GM23338 (cell line): ENCODE measurements around the gene TEN1. TPM values are rescaled to one million over a fixed set of nuclear protein-coding genes. Genes with fewer than 3 reads are reported as not detected.

Source experiments
- ATAC-seq: fragments of 200-7000 bp; cut with Tn5 transposase; 3 replicates; pipeline ENCODE4 v1.9.1; 2020
- DNase-seq: peaks from one replicate; pipeline ENCODE4 v3.0.0-alpha.2; 2015; ENCODE audit warnings: low spot score
- H2AFZ ChIP-seq: fragments of 200-600 bp; sonication (generic); 2 replicates; pipeline ENCODE4 v1.8.0; 2016; ENCODE audit warnings: antibody characterized with exemption, mild to moderate bottlenecking, moderate library complexity
- H3F3A ChIP-seq: fragments of 200-600 bp; sonication (generic); replicated peaks from 2 replicates; pipeline ENCODE4 v1.8.0; 2017; ENCODE audit warnings: antibody characterized with exemption, mixed run types, low read depth
- H3K27ac ChIP-seq: fragments of 200-600 bp; sonication (generic); 2 replicates; pipeline ENCODE4 v1.6.1; 2016; ENCODE audit warnings: low read depth
- H3K27me3 ChIP-seq: fragments of 200-600 bp; sonication (generic); 2 replicates; pipeline ENCODE4 v1.8.0; 2016; ENCODE audit warnings: mild to moderate bottlenecking, mixed run types, moderate library complexity; ENCODE audit not compliant: insufficient read depth
- H3K36me3 ChIP-seq: fragments of 200-600 bp; sonication (generic); 2 replicates; pipeline ENCODE4 v1.8.0; 2016; ENCODE audit warnings: mild to moderate bottlenecking; ENCODE audit not compliant: insufficient read depth
- H3K4me1 ChIP-seq: fragments of 200-600 bp; sonication (generic); 2 replicates; pipeline ENCODE4 v1.8.0; 2016; ENCODE audit warnings: mild to moderate bottlenecking, moderate library complexity; ENCODE audit not compliant: insufficient read depth
- H3K4me2 ChIP-seq: fragments of 200-600 bp; sonication (generic); 2 replicates; pipeline ENCODE4 v1.7.1; 2017; ENCODE audit warnings: mixed run types
- H3K4me3 ChIP-seq: fragments of 200-600 bp; sonication (generic); 2 replicates; pipeline ENCODE4 v1.6.1; 2016; ENCODE audit warnings: mixed run types
- H3K79me2 ChIP-seq: fragments of 200-600 bp; sonication (generic); replicated peaks from 2 replicates; pipeline ENCODE4 v1.8.0; 2017; ENCODE audit warnings: mild to moderate bottlenecking; ENCODE audit not compliant: insufficient read depth
- H3K9me2 ChIP-seq: fragments of 200-600 bp; sonication (generic); 2 replicates; pipeline ENCODE4 v1.8.0; 2017; ENCODE audit not compliant: insufficient read depth
- H4K20me1 ChIP-seq: fragments of 200-600 bp; sonication (generic); replicated peaks from 2 replicates; pipeline ENCODE4 v1.8.0; 2017; ENCODE audit warnings: mild to moderate bottlenecking; ENCODE audit not compliant: insufficient read depth
- H3K27ac Mint-ChIP-seq: 2 replicates; pipeline ENCODE4 v1.8.0; 2020; ENCODE audit warnings: inconsistent platforms, mild to moderate bottlenecking, moderate library complexity, mixed read lengths
- H3K27me3 Mint-ChIP-seq: 3 replicates; pipeline ENCODE4 v1.8.0; 2022; ENCODE audit warnings: low read depth, mild to moderate bottlenecking, moderate library complexity, mixed read lengths, inconsistent platforms; ENCODE audit not compliant: insufficient read depth, poor library complexity
- H3K36me3 Mint-ChIP-seq: 3 replicates; pipeline ENCODE4 v1.8.0; 2021; ENCODE audit warnings: low read depth, mild to moderate bottlenecking, inconsistent platforms, moderate library complexity, mixed read lengths
- H3K4me1 Mint-ChIP-seq: 3 replicates; pipeline ENCODE4 v1.8.0; 2020; ENCODE audit warnings: mild to moderate bottlenecking, inconsistent platforms, mixed read lengths
- H3K4me3 Mint-ChIP-seq: 3 replicates; pipeline ENCODE4 v1.8.0; 2021; ENCODE audit warnings: moderate library complexity, mild to moderate bottlenecking, inconsistent platforms, mixed read lengths
- H3K9me3 Mint-ChIP-seq: 3 replicates; pipeline ENCODE4 v1.8.0; 2020; ENCODE audit warnings: moderate library complexity, mild to moderate bottlenecking, inconsistent platforms, mixed read lengths
- CREB1 ChIP-seq: fragments of 250-450 bp; sonication (Bioruptor Pico); IDR thresholded peaks from 2 replicates; pipeline ENCODE4 v1.5.0; 2020; ENCODE audit warnings: low read depth, mild to moderate bottlenecking, moderate library complexity
- EZH2 ChIP-seq: fragments of 200-600 bp; sonication (generic); IDR thresholded peaks from one replicate; pipeline ENCODE4 v1.8.0; 2017; ENCODE audit warnings: antibody characterized with exemption, mild to moderate bottlenecking, low read depth; ENCODE audit not compliant: unreplicated experiment
- EZH2phosphoT487 ChIP-seq: fragments of 200-600 bp; sonication (generic); IDR thresholded peaks from one replicate; pipeline ENCODE4 v1.8.1; 2018; ENCODE audit warnings: antibody characterized with exemption; ENCODE audit not compliant: unreplicated experiment
- JUNB ChIP-seq: IDR thresholded peaks from one replicate; pipeline ENCODE4 v1.6.1; 2016; ENCODE audit warnings: antibody characterized with exemption; ENCODE audit not compliant: unreplicated experiment
- NANOG ChIP-seq: IDR thresholded peaks from 2 replicates; pipeline ENCODE4 v1.6.1; 2016; ENCODE audit warnings: antibody characterized with exemption, borderline replicate concordance
- POLR2AphosphoS5 ChIP-seq: IDR thresholded peaks from 2 replicates; pipeline ENCODE4 v1.6.1; 2016; ENCODE audit warnings: antibody characterized with exemption, low read depth
- STAT1 ChIP-seq: IDR thresholded peaks from one replicate; pipeline ENCODE4 v1.6.1; 2016; ENCODE audit warnings: antibody characterized with exemption; ENCODE audit not compliant: unreplicated experiment
- ZNF114 ChIP-seq: fragments of 250-450 bp; sonication (Bioruptor Pico); IDR thresholded peaks from 2 replicates; pipeline ENCODE4 v1.5.0; 2020; ENCODE audit warnings: mild to moderate bottlenecking, moderate library complexity
- ZNF331 ChIP-seq: fragments of 250-450 bp; sonication (Bioruptor Pico); IDR thresholded peaks from 2 replicates; pipeline ENCODE4 v1.5.0; 2020; ENCODE audit warnings: low read depth, mild to moderate bottlenecking, moderate library complexity
- polyA plus RNA-seq: library from polyadenylated mRNA; unstranded; fragments of >200 nt; fragmentation: Nextera tagmentation; extraction: Ambion mirVana; gene quantifications from 2 replicates; pipeline ENCODE4 v1.2.1, GENCODE V29; 2016
- total RNA-seq: library from RNA; depleted of rRNA; stranded (reverse); fragments of >200 nt; shearing (Covaris generic); gene quantifications from 2 replicates; pipeline ENCODE4 v1.2.3, GENCODE V29; 2014
- TF ChIP-seq, protein P1 (sequence below): IDR thresholded peaks from 2 replicates; pipeline ENCODE4 v1.6.1; 2016; ENCODE audit warnings: antibody characterized with exemption
- TF ChIP-seq, protein P2 (sequence below), 2 experiments: fragments of 200-600 bp in 1 of 2; sonication (generic) in 1 of 2; conservative IDR thresholded peaks; 2 replicates each; pipeline versions ENCODE4 v1.5.1 to v1.6.1; 2016 to 2017; ENCODE audit warnings: antibody characterized with exemption in 2 of 2, low read depth in 2 of 2, mild to moderate bottlenecking in 2 of 2, moderate library complexity in 1 of 2
- TF ChIP-seq, protein P3 (sequence below): fragments of 250-450 bp; sonication (Bioruptor Pico); IDR thresholded peaks from 2 replicates; pipeline ENCODE4 v1.5.0; 2020; ENCODE audit warnings: mild to moderate bottlenecking, moderate library complexity
- TF ChIP-seq, protein P4 (sequence below): IDR thresholded peaks from one replicate; pipeline ENCODE4 v1.6.1; 2018; ENCODE audit warnings: antibody characterized with exemption; ENCODE audit not compliant: unreplicated experiment

Gene TEN1
- total and polyA plus RNA-seq, 2 experiments from 2014 or later = 11.3 to 14.1 TPM

DNA sequence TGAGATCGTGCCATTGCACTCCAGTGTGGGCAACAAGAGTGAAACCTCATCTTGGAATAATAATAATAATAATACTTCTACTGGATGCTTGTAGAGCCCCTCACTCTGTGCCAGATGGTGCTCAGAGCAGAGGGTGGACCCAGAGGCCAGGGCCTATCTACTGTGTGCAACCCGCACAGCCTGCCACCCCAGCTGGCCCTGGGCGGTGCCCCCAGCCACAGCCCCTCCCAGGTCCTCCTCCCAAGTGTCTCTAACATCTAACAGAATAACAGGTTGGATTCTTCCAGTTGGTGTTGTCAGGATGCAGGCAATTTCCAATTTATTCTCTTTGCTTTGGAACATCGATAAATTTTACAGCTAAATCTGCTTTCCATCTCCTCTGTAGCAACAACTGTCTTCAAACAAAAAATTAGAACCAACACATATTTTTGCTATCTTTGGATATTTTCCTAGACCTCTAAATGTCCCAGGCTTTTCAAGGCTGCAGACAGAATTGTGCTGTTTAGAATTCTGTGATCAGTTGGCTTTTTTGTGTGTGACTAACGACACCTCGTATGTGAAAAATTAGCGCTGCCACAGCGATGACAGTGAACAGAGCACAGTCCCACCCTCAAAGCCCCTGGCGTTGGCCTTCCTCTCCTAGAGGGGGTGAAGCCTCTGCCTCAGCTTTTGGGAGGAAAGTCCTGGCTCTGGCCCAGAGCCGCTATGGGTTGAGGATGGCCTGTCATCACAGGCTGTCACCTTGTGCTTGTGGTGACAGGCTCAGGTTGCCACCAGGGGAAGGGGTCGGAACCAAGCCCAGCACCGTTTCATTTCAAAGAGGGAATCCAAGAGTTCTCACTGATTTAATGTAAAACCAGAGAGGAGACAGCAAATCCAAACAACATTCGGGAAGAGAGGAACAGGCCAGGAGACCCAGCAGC, 55.6 kb downstream of the TEN1 start:
- ATAC-seq (no peak), DNase-seq (no peak)
- Histone ChIP-seq H3K36me3 (peaks cover 9% of the 10 kb centered on the region; the same call in 1 of the 2 replicates), H3K27ac (no peak overlapping the region), H4K20me1 (no peaks in the 10 kb centered on the region; the same call in 1 of the 2 replicates), H3K27me3 (no peaks in the 10 kb centered on the region), H3K4me3 (no peak overlapping the region), H3K79me2 (no peaks in the 10 kb centered on the region), H2AFZ (no peak overlapping the region), H3K4me2 (no peak overlapping the region), H3K4me1 (peaks cover 14% of the 10 kb centered on the region), H3F3A (peaks cover 20% of the 10 kb centered on the region), H3K9me2 (no peaks in the 10 kb centered on the region)
- no peak for TF ChIP-seq CREB1 (CRISPR knock-in tag)
- no peak for TF ChIP-seq POLR2AphosphoS5
- TF ChIP-seq STAT1 = no peak
- no peak for TF ChIP-seq ZNF114 (CRISPR knock-in tag)
- TF ChIP-seq NANOG = no peak
- TF ChIP-seq ZNF331 (CRISPR knock-in tag) = no peak
- TF ChIP-seq EZH2phosphoT487 = no peak
- TF ChIP-seq, protein P1, sequence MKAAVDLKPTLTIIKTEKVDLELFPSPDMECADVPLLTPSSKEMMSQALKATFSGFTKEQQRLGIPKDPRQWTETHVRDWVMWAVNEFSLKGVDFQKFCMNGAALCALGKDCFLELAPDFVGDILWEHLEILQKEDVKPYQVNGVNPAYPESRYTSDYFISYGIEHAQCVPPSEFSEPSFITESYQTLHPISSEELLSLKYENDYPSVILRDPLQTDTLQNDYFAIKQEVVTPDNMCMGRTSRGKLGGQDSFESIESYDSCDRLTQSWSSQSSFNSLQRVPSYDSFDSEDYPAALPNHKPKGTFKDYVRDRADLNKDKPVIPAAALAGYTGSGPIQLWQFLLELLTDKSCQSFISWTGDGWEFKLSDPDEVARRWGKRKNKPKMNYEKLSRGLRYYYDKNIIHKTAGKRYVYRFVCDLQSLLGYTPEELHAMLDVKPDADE = no peak
- TF ChIP-seq, protein P2, sequence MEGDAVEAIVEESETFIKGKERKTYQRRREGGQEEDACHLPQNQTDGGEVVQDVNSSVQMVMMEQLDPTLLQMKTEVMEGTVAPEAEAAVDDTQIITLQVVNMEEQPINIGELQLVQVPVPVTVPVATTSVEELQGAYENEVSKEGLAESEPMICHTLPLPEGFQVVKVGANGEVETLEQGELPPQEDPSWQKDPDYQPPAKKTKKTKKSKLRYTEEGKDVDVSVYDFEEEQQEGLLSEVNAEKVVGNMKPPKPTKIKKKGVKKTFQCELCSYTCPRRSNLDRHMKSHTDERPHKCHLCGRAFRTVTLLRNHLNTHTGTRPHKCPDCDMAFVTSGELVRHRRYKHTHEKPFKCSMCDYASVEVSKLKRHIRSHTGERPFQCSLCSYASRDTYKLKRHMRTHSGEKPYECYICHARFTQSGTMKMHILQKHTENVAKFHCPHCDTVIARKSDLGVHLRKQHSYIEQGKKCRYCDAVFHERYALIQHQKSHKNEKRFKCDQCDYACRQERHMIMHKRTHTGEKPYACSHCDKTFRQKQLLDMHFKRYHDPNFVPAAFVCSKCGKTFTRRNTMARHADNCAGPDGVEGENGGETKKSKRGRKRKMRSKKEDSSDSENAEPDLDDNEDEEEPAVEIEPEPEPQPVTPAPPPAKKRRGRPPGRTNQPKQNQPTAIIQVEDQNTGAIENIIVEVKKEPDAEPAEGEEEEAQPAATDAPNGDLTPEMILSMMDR (conservative IDR thresholded peaks at IDR 0.05; ENCODE audit: low read depth in 2 of 2) = no peak
- TF ChIP-seq JUNB = no peak
- TF ChIP-seq, protein P3, sequence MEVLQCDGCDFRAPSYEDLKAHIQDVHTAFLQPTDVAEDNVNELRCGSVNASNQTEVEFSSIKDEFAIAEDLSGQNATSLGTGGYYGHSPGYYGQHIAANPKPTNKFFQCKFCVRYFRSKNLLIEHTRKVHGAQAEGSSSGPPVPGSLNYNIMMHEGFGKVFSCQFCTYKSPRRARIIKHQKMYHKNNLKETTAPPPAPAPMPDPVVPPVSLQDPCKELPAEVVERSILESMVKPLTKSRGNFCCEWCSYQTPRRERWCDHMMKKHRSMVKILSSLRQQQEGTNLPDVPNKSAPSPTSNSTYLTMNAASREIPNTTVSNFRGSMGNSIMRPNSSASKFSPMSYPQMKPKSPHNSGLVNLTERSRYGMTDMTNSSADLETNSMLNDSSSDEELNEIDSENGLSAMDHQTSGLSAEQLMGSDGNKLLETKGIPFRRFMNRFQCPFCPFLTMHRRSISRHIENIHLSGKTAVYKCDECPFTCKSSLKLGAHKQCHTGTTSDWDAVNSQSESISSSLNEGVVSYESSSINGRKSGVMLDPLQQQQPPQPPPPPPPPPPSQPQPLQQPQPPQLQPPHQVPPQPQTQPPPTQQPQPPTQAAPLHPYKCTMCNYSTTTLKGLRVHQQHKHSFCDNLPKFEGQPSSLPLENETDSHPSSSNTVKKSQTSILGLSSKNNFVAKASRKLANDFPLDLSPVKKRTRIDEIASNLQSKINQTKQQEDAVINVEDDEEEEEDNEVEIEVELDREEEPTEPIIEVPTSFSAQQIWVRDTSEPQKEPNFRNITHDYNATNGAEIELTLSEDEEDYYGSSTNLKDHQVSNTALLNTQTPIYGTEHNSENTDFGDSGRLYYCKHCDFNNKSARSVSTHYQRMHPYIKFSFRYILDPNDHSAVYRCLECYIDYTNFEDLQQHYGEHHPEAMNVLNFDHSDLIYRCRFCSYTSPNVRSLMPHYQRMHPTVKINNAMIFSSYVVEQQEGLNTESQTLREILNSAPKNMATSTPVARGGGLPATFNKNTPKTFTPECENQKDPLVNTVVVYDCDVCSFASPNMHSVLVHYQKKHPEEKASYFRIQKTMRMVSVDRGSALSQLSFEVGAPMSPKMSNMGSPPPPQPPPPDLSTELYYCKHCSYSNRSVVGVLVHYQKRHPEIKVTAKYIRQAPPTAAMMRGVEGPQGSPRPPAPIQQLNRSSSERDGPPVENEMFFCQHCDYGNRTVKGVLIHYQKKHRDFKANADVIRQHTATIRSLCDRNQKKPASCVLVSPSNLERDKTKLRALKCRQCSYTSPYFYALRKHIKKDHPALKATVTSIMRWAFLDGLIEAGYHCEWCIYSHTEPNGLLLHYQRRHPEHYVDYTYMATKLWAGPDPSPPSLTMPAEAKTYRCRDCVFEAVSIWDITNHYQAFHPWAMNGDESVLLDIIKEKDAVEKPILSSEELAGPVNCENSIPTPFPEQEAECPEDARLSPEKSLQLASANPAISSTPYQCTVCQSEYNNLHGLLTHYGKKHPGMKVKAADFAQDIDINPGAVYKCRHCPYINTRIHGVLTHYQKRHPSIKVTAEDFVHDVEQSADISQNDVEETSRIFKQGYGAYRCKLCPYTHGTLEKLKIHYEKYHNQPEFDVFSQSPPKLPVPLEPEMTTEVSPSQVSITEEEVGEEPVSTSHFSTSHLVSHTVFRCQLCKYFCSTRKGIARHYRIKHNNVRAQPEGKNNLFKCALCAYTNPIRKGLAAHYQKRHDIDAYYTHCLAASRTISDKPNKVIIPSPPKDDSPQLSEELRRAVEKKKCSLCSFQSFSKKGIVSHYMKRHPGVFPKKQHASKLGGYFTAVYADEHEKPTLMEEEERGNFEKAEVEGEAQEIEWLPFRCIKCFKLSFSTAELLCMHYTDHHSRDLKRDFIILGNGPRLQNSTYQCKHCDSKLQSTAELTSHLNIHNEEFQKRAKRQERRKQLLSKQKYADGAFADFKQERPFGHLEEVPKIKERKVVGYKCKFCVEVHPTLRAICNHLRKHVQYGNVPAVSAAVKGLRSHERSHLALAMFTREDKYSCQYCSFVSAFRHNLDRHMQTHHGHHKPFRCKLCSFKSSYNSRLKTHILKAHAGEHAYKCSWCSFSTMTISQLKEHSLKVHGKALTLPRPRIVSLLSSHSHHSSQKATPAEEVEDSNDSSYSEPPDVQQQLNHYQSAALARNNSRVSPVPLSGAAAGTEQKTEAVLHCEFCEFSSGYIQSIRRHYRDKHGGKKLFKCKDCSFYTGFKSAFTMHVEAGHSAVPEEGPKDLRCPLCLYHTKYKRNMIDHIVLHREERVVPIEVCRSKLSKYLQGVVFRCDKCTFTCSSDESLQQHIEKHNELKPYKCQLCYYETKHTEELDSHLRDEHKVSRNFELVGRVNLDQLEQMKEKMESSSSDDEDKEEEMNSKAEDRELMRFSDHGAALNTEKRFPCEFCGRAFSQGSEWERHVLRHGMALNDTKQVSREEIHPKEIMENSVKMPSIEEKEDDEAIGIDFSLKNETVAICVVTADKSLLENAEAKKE (CRISPR knock-in tag) = no peak
- TF ChIP-seq, protein P4, sequence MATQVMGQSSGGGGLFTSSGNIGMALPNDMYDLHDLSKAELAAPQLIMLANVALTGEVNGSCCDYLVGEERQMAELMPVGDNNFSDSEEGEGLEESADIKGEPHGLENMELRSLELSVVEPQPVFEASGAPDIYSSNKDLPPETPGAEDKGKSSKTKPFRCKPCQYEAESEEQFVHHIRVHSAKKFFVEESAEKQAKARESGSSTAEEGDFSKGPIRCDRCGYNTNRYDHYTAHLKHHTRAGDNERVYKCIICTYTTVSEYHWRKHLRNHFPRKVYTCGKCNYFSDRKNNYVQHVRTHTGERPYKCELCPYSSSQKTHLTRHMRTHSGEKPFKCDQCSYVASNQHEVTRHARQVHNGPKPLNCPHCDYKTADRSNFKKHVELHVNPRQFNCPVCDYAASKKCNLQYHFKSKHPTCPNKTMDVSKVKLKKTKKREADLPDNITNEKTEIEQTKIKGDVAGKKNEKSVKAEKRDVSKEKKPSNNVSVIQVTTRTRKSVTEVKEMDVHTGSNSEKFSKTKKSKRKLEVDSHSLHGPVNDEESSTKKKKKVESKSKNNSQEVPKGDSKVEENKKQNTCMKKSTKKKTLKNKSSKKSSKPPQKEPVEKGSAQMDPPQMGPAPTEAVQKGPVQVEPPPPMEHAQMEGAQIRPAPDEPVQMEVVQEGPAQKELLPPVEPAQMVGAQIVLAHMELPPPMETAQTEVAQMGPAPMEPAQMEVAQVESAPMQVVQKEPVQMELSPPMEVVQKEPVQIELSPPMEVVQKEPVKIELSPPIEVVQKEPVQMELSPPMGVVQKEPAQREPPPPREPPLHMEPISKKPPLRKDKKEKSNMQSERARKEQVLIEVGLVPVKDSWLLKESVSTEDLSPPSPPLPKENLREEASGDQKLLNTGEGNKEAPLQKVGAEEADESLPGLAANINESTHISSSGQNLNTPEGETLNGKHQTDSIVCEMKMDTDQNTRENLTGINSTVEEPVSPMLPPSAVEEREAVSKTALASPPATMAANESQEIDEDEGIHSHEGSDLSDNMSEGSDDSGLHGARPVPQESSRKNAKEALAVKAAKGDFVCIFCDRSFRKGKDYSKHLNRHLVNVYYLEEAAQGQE = no peak
- TF ChIP-seq EZH2 = no peak
- peaks cover 10% of the 10 kb centered on the region for H3K27me3 Mint-ChIP-seq
- H3K4me1 Mint-ChIP-seq = peaks cover 16% of the 10 kb centered on the region
- H3K4me3 Mint-ChIP-seq = no peak overlapping the region
- H3K36me3 Mint-ChIP-seq = peaks cover 17% of the 10 kb centered on the region
- H3K9me3 Mint-ChIP-seq = no peaks in the 10 kb centered on the region
- H3K27ac Mint-ChIP-seq = peak overlapping the region; percentile 58; the same call in 1 of the 2 replicates
